Measurements from ENCODE around the gene ZSWIM6.

GRCh38 chr5:61416010-61416409 lies 84.0 kb downstream of the ZSWIM6 start:
- TF ChIP-seq, protein P1, sequence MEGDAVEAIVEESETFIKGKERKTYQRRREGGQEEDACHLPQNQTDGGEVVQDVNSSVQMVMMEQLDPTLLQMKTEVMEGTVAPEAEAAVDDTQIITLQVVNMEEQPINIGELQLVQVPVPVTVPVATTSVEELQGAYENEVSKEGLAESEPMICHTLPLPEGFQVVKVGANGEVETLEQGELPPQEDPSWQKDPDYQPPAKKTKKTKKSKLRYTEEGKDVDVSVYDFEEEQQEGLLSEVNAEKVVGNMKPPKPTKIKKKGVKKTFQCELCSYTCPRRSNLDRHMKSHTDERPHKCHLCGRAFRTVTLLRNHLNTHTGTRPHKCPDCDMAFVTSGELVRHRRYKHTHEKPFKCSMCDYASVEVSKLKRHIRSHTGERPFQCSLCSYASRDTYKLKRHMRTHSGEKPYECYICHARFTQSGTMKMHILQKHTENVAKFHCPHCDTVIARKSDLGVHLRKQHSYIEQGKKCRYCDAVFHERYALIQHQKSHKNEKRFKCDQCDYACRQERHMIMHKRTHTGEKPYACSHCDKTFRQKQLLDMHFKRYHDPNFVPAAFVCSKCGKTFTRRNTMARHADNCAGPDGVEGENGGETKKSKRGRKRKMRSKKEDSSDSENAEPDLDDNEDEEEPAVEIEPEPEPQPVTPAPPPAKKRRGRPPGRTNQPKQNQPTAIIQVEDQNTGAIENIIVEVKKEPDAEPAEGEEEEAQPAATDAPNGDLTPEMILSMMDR (conservative IDR thresholded peaks at IDR 0.05 in 1 of 2, IDR thresholded peaks at IDR 0.05 in 1 of 2; ENCODE audit: extremely low read depth in 1 of 2, insufficient read depth in 1 of 2, low read depth in 1 of 2, low read length in 2 of 2), result no peak
- TF ChIP-seq EZH2 (IDR thresholded peaks at IDR 0.05; ENCODE audit: borderline replicate concordance, low read length), result no peak

Measured in mammary epithelial cell (primary cell).